ENCODE measurements around the gene TFE3. TPM values are rescaled to one million over a fixed set of nuclear protein-coding genes. Genes with fewer than 3 reads are reported as not detected.

The TFE3 gene
- total RNA-seq (2022; extraction: Qiagen RNA extraction) = 45.3 to 50.5 TPM (median 48.5 TPM) in 5 replicates

GRCh38 chrX:49043220-49043986 is at the start of gene TFE3:
TSS of gene TFE3 (minus strand) at chrX:49043357. CDS start at chrX:49043226, 131 bp downstream.

GRCh38 chrX:49079489-49080428 is 36.6 kb upstream of the TFE3 start, which contains the start of gene WDR45:
TSS of gene WDR45 (minus strand) at chrX:49079887. CDS start at chrX:49078095, 1,792 bp downstream.

GRCh38 chrX:49073601-49074575 is 30.7 kb upstream of the TFE3 start, which contains the start of gene PRAF2:
TSS of gene PRAF2 (minus strand) at chrX:49074002. CDS start at chrX:49073987, 15 bp downstream.

GRCh38 chrX:49058794-49059193 is 15.6 kb upstream of the TFE3 start, which contains the start of gene CCDC120:
TSS of gene CCDC120 (plus strand) at chrX:49058999. CDS start at chrX:49062042, 3,043 bp downstream.

GRCh38 chrX:49002091-49002935 is 40.8 kb downstream of the TFE3 start, which contains the start of gene GRIPAP1:
TSS of gene GRIPAP1 (minus strand) at chrX:49002264. CDS start at chrX:49002229, 35 bp downstream.

Other genes starting within 250 kb of the TFE3 start
- 25.3 to 30.4 TPM (median 28.9 TPM) in 5 replicates for gene HDAC6, start 241.3 kb downstream of the TFE3 start, total RNA-seq (2022; extraction: Qiagen RNA extraction)
- 0.07 to 0.10 TPM in 2 of 5 replicates, not detected in the others for gene ERAS, start 216.8 kb downstream of the TFE3 start, total RNA-seq (2022; extraction: Qiagen RNA extraction)
- 12.9 to 50.9 TPM (median 44.9 TPM) in 5 replicates for gene PCSK1N, start 207.7 kb downstream of the TFE3 start, total RNA-seq (2022; extraction: Qiagen RNA extraction)
- gene TIMM17B, start 145.6 kb downstream of the TFE3 start, total RNA-seq (2022; extraction: Qiagen RNA extraction) = 85.6 to 110 TPM (median 100 TPM) in 5 replicates
- gene PQBP1, start 145.4 kb downstream of the TFE3 start, total RNA-seq (2022; extraction: Qiagen RNA extraction) = 86.1 to 104 TPM (median 88.5 TPM) in 5 replicates
- gene SLC35A2, start 131.7 kb downstream of the TFE3 start, total RNA-seq (2022; extraction: Qiagen RNA extraction) = 55.6 to 63.4 TPM (median 62.4 TPM) in 5 replicates
- 8.7 to 9.6 TPM (median 9.0 TPM) in 5 replicates for gene PIM2, start 124.3 kb downstream of the TFE3 start, total RNA-seq (2022; extraction: Qiagen RNA extraction)
- gene OTUD5, start 85.8 kb downstream of the TFE3 start, total RNA-seq (2022; extraction: Qiagen RNA extraction) = 59.0 to 65.6 TPM (median 62.0 TPM) in 5 replicates
- 0.88 to 1.3 TPM (median 0.92 TPM) in 5 replicates for gene KCND1, start 71.5 kb downstream of the TFE3 start, total RNA-seq (2022; extraction: Qiagen RNA extraction)
- gene GRIPAP1, start 41.1 kb downstream of the TFE3 start, total RNA-seq (2022; extraction: Qiagen RNA extraction) = 17.3 to 21.8 TPM (median 18.1 TPM) in 5 replicates
- gene CCDC120, start 15.6 kb upstream of the TFE3 start, total RNA-seq (2022; extraction: Qiagen RNA extraction) = 2.7 to 4.1 TPM (median 3.5 TPM) in 5 replicates
- 31.7 to 45.8 TPM (median 41.5 TPM) in 5 replicates for gene PRAF2, start 30.6 kb upstream of the TFE3 start, total RNA-seq (2022; extraction: Qiagen RNA extraction)
- 50.5 to 59.4 TPM (median 56.0 TPM) in 5 replicates for gene WDR45, start 36.5 kb upstream of the TFE3 start, total RNA-seq (2022; extraction: Qiagen RNA extraction)
- 20.7 to 26.0 TPM (median 23.0 TPM) in 5 replicates for gene GPKOW, start 80.4 kb upstream of the TFE3 start, total RNA-seq (2022; extraction: Qiagen RNA extraction)
- 2.4 to 3.8 TPM (median 3.5 TPM) in 5 replicates for gene MAGIX, start 119.4 kb upstream of the TFE3 start, total RNA-seq (2022; extraction: Qiagen RNA extraction)
- 306 to 450 TPM (median 442 TPM) in 5 replicates for gene PLP2, start 128.5 kb upstream of the TFE3 start, total RNA-seq (2022; extraction: Qiagen RNA extraction)
- 13.5 to 17.3 TPM (median 15.7 TPM) in 5 replicates for gene PRICKLE3, start 143.0 kb upstream of the TFE3 start, total RNA-seq (2022; extraction: Qiagen RNA extraction)
- 2.5 to 2.9 TPM (median 2.8 TPM) in 5 replicates for gene SYP, start 156.8 kb upstream of the TFE3 start, total RNA-seq (2022; extraction: Qiagen RNA extraction)
- not detected in 5 replicates for gene CACNA1F, start 190.0 kb upstream of the TFE3 start, total RNA-seq (2022; extraction: Qiagen RNA extraction)
- 13.0 to 14.5 TPM (median 13.9 TPM) in 5 replicates for gene CCDC22, start 192.1 kb upstream of the TFE3 start, total RNA-seq (2022; extraction: Qiagen RNA extraction)
- 0.07 to 0.13 TPM (median 0.08 TPM) in 5 replicates for gene FOXP3, start 221.4 kb upstream of the TFE3 start, total RNA-seq (2022; extraction: Qiagen RNA extraction)
- gene PPP1R3F, start 226.4 kb upstream of the TFE3 start, total RNA-seq (2022; extraction: Qiagen RNA extraction) = 1.9 to 3.0 TPM (median 2.7 TPM) in 5 replicates